ENCODE measurements around the gene CGRRF1.

The CGRRF1 gene

DNA sequence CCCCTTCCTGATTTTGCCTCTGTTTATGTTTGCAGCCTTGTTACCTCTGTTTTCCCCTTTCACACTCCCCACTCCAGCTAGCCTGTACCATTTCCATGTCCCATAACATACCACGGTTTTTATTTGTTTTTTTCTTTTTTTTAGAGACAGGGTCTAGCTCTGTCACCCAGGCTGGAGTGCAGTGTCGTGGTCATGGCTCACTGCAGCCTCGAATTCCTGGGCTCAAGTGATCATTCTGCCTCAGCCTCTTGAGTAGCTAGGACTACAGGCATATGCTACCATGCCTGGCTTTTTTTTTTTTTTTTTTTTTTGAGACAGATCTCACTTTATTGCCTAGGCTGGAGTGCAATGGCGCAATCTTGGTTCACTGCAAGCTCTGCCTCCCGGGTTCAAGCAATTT lies 38.8 kb downstream of the CGRRF1 start:
- DNase-seq: no peak

DNA sequence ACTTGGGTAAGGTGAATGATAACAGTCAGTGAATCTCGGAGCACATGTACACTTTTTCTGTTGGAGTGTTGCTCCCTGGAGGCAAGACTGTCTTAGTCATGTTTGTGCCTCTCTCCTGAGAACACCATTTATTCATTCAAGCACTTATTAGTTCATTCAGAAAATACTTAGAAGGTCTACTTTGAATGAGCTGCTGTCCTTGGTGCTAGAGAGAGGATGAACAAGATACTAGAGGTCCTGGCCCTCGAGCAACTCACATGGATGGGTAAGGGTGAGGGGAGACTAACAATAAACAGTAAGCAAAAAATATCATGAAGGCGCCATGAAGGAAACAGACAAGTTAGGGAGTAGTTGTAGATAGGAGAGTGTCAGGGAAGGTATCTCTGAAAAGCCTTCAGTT lies 40.2 kb downstream of the CGRRF1 start:
- no peak for DNase-seq

DNA sequence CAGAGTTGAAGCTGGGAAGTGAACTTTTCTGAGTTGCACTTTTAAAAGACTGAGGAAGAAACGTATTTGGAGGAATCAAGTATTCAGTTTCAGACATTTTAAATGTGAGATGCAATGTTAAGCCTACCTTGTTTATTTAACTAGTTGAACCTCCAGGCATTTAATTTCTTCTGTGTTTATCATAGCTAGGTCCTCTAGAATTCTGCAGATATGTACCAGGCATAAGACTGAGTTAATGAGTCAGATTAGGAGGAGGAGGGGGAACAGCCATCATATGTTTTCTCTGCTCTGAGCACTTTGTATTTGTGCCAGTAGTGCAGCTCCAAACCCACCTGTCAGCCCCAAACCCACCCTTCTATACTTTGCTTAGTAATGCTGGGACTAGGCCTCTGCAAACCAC lies 40.8 kb downstream of the CGRRF1 start:
- no peak for DNase-seq

DNA sequence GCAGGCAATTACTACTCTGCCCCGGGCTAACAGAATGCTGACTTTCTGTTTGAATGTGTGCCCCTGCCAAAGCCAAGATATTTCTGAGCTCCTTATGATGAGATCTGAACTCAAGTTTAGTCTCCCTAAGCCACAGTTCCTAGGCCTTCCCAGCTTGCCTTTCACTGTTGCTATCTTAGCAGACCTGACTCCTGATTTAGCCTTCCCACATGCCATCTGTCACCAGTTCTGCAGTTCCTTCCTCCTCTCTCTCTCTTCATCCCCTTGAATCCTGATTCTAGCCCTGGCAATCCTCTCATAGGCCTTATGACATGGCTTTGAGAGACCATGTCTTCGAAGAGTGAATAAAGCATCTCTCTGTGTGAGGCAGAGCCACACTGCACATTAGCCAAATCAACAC lies 44.7 kb downstream of the CGRRF1 start:
- DNase-seq: no peak

DNA sequence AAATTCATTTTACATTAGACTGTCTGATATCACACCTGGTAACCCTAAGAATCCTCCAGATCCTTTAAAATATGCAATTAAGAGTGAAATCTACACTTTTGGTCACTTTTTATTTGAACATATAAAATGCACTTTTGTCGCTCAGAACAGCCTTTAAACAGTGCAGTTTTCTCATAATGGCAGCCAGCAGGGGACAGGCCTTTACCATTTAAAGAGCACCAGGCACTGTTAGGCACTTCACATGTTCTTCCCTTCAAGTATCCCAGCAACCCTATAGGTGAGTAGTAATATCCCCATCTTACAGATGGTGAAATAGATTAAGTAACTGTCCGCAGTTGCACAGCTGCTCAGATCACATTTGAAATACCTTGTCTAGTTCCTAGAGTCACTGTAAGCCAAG lies 45.9 kb downstream of the CGRRF1 start:
- no peak for DNase-seq

DNA sequence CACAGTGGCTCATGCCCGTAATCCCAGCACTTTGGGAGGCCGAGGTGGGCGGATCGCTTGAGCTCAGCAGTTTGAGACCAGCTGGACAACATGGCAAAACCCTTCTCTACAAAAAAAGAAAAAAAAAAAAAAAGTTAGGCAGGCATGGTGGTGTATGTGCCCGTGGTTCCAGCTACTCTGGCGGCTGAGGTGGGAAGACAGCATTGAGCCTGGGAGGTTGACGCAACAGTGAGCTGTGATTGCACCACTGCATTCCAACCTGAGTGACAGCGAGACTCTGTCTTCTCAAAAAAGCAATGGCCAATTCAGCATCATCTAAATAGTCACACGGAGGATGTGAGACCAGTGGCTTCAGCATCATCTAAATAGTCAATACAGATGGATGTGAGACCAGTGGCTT lies 46.8 kb downstream of the CGRRF1 start:
- no peak for DNase-seq

DNA sequence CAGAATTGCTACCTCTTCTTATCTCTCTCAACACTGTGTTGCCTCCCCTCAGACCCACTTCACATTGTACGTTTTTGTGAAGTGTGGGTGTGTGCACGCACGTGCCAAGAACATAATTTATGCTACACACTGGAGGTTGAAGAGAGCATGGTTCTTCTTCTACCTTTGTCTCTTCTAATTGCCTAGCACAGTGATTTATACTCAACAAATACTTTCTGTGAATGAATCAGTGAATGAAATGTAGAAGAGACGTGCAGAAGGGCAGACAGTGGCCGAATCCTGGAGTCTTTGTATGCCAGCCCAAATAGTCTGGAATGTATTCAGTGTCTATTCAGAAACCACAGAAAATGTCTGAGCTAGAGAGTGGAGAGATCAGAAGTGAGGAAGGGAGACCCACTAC lies 52.6 kb downstream of the CGRRF1 start:
- no peak for DNase-seq

DNA sequence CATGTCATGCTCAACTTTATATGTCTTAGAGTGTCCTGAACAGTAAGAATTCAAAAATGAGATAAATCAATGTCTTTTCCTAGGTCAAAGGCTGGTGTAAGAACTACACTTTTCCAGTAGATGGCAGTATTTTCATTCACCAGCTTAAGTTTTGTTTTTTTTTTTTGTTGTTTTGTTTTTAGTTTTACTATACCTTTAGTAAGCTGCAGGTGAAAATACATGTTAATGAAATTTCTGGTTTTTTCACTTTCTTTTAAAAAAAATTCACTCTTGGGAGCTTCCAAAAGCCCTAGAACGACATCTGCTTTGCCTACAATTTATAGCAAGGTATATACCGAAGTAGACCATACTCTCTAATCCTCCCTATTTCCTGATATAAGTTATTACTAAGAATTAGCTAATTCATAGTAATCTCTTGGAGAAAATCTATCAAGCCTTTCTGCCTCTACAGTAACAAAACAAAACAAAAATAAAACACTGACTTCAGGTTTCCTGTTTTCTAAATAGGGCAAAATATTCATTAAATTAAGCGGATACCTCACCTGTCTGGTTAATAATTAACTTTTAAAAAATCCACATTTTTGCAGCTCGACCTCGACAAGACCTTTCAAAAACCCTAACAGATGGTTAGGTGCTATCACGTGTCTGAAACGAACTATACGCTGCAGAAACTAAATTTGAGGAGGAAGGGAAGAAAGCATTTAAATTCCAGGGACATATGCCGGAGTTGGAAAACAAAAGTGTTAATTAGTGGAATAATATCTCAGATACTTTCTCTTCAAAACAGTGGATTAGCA lies 54.6 kb downstream of the CGRRF1 start:
- DNase-seq: no peak

DNA sequence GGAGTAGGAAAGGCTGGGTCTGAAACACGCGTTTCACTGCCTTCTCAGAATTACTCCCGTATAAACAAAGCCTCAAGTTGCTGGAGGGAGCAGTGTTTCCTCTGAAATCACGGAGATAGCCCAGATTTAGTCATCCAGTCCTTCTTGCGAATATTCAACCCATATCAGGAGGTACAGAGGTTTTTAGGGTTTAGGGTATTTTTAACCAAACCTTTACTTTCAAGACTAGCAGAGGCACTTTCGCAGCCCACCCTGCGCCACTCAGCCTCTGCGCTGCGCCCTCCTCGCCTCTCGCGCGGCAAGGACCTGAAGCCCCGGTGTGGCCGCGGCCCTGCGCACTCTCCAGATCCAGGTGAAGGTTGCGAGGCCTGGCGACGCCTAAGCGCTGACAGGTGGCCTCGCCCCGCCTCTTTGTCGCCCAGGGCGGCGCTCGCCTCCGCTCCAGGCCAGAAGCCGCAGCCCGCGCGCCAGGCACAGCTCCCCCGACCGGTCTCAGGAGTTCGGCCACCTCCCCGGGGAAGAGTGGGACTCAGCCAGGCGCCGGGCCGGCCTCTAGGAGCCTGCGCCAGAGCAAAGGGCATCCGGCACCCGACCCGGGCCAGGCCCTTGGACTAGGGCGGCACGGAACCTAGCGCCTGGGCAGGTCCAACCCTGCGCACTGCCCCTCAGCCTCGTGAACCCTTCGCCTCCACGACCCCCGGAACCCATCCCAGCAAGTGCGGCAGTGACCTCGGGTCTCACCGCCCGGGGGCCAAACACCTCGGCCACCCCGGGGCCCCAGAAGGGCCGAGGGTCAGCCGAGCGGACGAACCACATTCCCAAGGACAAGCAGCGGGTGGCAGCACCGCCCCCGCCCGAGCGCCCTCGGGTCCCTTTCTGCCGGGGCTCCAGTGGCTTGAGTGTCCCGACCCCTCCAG lies 55.4 kb downstream of the CGRRF1 start:
- peak; percentile 55 to 68 for DNase-seq

DNA sequence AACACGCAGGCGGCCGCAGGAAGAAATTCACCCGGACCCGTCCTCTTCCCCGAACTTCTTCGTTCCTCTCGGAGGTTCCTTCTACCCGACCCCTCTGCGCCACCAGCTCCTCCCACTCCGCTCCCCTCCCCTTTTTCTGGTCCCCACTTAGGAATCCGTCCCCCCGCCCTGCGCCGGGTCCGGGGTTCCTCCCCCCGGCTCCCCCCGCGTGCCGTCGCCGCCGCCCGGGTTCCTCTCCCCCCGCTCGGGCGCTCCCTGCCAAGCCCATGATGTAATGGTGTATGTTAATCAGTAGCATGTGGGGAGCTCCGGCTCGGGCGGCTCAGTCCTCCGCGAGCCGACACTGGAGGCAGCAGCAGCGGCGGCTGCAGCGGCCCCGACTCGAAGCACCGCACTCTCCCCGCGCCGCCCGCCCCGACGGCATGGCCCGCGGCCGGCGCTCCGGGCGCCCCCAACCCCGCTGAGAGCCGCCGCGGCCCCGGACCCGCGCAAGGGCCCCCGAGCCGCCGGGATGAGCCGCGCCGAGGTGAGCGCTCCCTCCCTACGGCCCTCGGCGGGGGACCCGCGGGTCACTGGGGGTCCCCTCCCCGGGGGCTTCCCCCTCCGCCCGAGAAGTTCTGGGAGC lies 56.2 kb downstream of the CGRRF1 start:
- DNase-seq: peak; percentile 72 to 75

DNA sequence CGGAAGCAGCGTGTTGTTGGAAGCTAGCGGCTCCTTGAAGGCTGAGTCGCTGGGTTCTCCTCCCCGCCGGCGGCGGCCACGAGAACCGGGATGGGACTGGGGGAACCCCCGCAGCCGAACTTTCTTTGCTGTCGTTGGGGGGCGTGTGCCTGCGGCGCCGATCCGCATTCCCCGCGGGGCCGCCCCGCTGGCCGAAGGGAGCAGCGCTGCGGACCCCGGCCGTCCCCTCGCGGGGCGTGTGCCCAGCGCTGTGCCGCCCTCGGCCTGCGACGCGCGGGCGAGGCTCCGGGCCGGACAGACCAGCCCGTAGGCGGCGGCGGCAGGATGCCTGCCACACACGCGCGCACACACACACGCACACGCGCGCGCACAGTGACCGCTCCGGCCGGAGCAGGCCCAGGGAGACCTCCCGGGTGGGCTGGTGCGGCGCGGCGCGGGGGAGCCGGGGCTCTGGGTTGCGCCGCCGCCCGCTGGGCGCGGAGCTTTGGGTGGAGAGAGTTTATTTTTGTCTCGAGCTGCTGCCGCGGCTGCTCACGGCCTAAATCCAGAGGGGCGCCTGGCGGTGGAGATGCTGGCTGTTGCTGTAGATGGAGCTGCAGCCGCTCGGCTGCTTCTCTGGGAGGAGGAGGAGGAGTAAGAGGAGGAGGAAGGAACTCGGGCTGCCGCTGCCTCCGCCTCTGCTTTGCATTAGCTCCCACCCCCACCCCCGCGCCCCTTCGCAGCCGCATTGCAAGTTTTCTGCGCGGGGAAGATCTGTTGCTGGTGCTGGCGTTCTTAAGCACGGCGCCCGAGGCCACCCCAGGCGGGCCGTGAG lies 56.9 kb downstream of the CGRRF1 start, which contains the start of gene SAMD4A:
TSS of gene SAMD4A (plus strand) at position 719 of the 814 bp plus-strand sequence. CDS start 789 bp downstream, outside the sequence.
- peak; percentile 61 to 63 for DNase-seq

DNA sequence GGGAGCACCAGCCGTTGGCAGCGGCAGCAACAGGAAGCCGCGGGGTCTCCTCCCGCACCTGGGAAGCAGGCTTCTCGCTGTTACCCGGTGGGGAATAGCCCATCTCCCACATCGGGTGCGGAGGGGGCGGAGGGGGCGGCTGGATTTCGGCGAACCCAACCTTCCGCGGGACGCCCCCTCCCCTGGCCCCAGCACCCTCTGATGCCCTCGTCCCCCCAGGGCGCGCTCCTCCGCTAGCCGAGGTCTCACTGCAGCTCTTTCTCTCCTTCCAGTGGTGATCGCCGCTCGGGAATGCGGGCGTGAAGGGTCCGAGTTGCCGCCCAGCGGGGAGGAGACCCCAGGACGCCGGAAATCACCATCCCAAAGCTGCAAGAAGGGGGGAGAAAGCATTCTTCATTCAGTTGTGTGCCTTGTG lies 57.5 kb downstream of the CGRRF1 start:
- DNase-seq: no peak

DNA sequence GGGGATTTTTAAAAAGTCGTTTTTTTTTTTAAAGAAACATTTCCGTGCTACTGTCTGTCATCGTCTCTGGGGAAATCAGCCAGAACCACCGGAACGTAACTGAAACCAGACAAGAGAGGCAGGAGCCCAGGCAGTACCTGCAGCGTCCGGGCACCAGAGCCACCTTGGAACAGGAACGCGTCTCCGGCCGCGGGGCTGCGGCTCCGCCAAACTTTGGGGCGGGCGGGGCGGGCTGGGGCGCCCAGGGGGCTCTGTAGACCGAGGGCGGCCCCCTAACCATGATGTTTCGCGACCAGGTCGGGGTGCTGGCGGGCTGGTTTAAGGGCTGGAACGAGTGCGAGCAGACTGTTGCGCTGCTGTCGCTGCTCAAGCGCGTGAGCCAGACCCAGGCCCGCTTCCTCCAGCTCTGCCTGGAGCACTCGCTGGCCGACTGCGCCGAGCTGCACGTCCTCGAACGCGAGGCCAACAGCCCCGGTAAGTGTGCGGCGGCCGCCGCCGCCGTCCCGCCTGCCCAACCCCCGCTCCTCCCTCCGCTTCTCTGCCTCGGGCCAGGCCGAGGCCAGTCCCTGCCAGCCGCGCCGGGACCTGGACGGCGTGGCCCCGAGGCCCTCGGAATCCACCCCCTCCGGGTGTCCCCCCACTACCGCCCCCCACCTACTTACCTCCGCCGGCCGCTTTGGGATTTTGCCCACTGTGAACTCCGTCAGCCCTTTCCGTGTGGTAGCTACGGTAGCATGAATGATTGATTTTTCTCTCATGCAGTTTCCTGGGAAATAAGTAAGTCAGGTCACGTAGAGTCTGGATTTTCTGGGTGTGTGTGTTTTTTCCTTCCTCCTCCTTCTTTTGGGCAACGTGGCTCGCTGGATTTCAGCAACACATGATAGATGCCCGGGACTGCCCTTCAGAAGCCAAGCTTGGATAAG lies 58.2 kb downstream of the CGRRF1 start:
- DNase-seq: peak; percentile 39 to 56

DNA sequence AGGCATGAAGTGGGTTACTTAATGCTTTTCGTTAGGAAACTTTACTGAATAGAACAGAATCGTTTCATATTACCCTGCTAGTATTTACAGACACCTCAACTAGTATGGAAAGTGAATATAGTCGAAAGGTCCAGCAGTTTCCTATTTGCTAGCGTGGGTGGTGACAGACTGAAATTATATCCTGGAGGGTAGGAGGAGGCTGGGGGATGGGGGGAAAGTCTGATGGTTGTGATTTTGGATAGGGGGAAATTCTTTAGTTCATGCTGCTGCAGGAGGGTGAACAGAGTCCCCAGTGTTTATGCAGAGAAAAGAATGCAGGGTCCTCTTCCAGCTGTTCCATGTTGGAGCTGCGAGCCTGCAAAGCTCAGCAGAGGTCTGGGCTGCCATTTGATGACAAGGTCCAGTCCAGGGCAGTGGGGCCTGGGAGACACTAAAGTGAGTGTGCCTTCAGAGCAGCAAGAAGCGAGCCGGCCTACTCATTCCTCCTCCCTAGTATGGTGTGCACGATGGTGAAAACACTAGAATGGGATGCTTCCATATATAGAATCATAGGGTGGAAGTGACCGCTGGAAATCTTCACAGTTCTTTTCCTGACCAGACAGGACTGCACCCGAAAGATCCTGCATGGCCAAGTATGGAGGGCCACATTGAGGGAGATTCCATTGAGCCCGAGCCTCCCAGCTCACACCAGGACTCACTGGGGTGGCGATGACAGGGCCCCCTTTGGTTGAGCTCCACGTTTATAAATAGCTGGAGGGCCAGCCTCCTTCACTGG lies 59.3 kb downstream of the CGRRF1 start:
- DNase-seq: no peak

DNA sequence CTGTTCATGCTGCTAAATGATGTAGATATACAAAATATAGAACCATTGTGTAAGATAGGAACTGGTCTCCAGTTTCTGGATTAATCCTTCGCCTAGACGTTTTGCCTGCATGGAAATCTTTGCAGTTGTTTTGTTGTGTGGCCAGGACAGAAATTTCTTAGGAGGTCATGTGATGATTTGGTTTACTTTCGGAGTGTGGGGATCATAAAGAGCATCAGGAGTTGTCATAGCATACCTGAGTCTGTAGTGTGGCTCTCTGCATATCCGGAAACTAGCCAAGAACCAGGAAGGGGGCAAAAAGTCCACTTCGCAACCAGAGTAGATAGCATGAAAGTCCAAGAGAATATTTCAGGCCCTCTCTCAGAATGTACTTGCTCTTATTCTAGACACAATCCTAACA lies 60.3 kb downstream of the CGRRF1 start:
- no peak for DNase-seq

DNA sequence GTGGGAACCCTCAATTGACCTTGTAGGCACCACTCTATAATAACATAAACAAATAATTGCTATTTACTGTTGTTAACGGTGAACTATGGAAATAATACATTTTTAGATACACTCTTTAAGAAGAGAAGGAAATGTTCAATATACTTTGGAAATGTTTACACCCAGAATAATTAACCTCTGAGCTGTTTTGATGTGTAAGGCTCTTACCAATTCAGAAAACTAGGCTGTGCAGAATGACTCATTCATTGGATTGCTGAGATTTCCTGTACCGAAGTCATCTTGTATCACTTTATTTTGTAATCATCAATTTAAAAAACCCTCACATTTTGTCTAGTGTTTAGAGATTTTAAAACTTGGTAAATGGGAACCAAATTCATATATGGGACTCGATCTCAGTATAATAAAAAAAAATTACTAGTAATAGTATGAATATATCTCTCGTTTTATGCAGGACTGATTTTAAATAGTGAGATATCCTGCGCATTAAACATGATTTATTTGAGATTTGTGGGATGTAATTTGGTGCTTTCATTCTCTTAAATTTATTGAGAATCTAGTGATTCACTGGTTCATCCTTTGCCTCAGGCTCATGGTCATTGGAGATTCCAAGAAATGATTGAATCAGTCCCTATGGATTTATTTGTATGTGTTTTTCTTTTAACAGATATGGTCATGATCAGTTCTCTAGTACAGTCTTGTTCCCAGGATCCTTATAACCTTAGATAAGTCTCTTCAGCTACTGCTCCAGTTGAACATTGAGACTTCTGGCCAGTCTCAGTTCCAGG lies 61.1 kb downstream of the CGRRF1 start:
- DNase-seq: no peak

DNA sequence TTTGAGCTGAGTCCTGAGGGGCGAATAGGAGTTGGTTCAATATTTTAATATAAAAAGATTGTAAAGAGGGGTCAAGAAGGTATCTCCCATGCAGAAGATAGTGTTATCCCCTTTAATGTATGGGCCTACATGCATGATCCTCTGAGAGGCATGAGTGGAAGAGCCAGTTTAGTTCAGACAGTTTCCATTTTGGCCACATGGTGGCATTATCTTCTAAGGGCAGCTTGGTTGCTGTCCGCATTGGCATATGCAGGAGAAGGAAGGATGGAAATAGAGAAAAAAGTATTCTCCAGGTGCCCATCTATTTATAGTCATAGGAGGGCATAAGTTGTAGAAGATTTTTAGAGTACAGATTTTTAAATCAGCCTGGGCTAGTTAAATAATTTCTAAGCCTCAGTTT lies 62.6 kb downstream of the CGRRF1 start:
- peak in 1 of 2 donors; percentile 11 for DNase-seq

DNA sequence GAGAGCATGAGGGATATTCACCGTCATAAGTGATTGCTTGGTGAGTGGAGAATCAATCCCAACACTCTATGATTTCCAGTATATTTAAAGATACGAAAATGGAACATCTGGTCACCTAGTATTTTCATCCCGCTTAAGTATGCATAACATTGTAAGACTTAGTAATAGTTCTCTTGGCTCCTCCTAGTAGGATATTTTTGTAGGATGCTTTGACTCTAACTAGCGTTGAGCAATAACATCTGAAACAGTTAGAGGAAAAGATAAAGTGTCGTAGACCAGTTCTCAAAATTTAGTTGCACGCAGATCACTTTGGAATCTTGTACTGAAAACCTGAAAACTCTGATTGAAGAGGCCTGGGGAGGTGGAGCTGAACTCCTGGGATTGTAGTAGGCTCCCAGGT lies 64.8 kb downstream of the CGRRF1 start:
- no peak for DNase-seq

DNA sequence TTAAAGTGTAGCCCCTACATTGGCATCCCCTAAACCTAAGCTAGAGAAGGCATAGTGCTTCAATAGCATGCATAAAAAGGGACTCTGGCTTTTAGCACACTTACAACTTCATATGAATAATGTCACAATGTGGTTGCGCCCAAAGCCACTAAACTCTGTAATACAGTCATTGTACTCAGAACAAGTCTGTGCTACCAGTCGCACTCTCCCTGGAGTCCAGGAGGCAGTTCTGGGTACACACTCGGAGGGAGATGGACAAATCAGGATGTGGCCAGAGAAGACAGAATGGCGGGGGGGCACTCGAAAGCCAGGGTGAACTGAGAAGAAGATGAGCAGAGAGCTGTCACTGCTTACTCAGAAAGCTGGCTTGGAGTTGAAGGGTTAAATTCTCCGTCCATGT lies 67.8 kb downstream of the CGRRF1 start:
- DNase-seq: no peak

DNA sequence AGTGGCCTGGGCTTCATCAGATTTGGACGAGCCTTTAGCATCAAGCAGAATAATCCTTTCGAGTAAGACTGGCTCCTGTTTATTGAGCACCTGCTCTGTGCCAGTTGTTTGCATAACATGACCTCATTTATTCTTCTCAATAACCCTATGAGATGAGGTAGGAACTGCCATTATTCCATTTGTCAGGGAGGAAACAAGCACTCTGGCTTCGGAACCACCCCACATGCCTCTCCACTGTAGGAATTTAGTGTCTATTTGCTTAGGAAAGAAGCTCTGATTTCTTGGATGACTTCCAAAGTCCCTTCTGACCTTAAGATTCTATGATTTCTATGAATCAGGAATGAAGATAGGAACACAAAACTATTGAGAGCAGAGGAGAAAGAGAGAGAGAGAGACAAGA lies 68.3 kb downstream of the CGRRF1 start:
- DNase-seq: no peak
